DND-41 (cell line): ENCODE results near the gene TBC1D26.
"Not testable (repeated sequence)": the region's sequence is repeated elsewhere in the genome, so short reads cannot be mapped to it uniquely, and the experiment has no call there.

Source experiments
- CTCF ChIP-seq: IDR thresholded peaks from 2 replicates; pipeline ENCODE4 v1.5.1; 2012; ENCODE audit warnings: borderline replicate concordance, low read length, moderate library complexity, mild to moderate bottlenecking; ENCODE audit not compliant: poor library complexity, severe bottlenecking; ENCODE audit errors: extremely low read depth
- EZH2 ChIP-seq: IDR thresholded peaks from 3 replicates; pipeline ENCODE4 v1.6.1; 2012; ENCODE audit warnings: borderline replicate concordance, low read depth, mild to moderate bottlenecking, moderate library complexity, low read length, inconsistent platforms; ENCODE audit not compliant: severe bottlenecking

DNA sequence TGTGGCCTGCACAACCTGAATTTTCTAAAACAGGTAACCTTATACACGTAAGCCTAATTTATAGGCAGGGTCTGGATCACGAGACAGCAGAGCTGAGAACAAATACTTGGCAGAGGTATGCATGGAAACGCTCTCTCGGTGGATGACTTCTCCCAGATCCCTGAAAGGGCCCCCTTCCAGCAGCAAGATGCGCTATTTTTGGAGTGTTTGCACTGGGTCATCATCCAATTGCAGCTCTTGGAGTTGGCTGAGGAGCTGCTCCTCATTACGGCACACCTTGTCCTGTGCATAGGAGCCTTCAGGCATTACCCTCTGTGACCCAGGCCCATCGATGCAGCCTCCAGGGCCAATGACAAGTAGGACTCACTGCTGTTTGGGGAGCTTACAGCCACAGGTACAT lies 38.6 kb downstream of the TBC1D26 start:
- not testable (repeated sequence) for TF ChIP-seq CTCF, EZH2
